ENCODE results near the gene NBAS. TPM values are rescaled to one million over a fixed set of nuclear protein-coding genes. Genes with fewer than 3 reads are reported as not detected.

The NBAS gene
- total RNA-seq, 2 experiments from 2014 or later = 24.4 to 28.8 TPM

DNA sequence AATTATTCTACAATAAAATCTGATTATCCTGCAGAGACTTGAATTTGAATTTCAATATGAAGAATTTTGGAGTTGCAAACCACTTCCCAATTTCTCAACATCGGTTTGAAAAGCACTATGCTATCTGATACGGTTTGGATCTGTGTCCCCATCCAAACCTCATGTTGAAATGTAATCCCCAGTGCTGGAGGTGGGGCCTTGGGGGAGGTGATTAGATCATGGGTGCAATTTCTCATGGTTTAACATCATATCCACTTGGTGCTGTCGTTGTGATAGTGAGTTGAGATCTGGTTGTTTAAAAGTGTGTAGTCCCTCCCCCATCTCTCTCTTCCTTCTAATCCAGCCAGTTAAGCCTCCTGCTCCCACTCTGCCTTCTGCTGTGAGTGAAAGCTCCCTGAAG is 205.7 kb downstream of the NBAS start:
- Histone ChIP-seq H3K4me1 (ENCODE audit: insufficient read depth, low read length, poor library complexity, severe bottlenecking) (no peaks in the 10 kb centered on the region), H3K27ac (ENCODE audit: low read depth, low read length, poor library complexity, severe bottlenecking) (no peak overlapping the region), H4K20me1 (ENCODE audit: insufficient read depth, low read length) (no peaks in the 10 kb centered on the region), H3K9me3 (ENCODE audit: low read length) (no peaks in the 10 kb centered on the region), H3K9me2 (ENCODE audit: insufficient read depth, low read length) (no peaks in the 10 kb centered on the region), H3K36me3 (ENCODE audit: insufficient read depth, low read length) (peaks cover 5% of the 10 kb centered on the region; the same call in 1 of the 2 replicates), H2AFZ (ENCODE audit: low read length) (no peak overlapping the region), H3K4me3 (ENCODE audit: low read depth, low read length, poor library complexity, severe bottlenecking) (no peak overlapping the region), H3K4me2 (ENCODE audit: low read length) (no peak overlapping the region), H3K79me2 (ENCODE audit: insufficient read depth, low read depth, low read length) (no peaks in the 10 kb centered on the region)
- no TSS peak for BruUV-seq (replicated peaks)
- TF ChIP-seq EZH2phosphoT487 (IDR thresholded peaks at IDR 0.05; ENCODE audit: borderline replicate concordance, low read depth, low read length) = no peak
- TF ChIP-seq, protein P1, sequence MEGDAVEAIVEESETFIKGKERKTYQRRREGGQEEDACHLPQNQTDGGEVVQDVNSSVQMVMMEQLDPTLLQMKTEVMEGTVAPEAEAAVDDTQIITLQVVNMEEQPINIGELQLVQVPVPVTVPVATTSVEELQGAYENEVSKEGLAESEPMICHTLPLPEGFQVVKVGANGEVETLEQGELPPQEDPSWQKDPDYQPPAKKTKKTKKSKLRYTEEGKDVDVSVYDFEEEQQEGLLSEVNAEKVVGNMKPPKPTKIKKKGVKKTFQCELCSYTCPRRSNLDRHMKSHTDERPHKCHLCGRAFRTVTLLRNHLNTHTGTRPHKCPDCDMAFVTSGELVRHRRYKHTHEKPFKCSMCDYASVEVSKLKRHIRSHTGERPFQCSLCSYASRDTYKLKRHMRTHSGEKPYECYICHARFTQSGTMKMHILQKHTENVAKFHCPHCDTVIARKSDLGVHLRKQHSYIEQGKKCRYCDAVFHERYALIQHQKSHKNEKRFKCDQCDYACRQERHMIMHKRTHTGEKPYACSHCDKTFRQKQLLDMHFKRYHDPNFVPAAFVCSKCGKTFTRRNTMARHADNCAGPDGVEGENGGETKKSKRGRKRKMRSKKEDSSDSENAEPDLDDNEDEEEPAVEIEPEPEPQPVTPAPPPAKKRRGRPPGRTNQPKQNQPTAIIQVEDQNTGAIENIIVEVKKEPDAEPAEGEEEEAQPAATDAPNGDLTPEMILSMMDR (conservative IDR thresholded peaks at IDR 0.05; ENCODE audit: low read length) = no peak
- CTCF ChIA-PET (ENCODE audit: unreplicated experiment) = no interaction called here
- intact Hi-C loops (cut with micrococcal nuclease; ENCODE audit: unreplicated experiment) = no loop called here
- POLR2A ChIA-PET = no interaction called here
- no peak for DNase-seq (ENCODE audit: low spot score)

DNA sequence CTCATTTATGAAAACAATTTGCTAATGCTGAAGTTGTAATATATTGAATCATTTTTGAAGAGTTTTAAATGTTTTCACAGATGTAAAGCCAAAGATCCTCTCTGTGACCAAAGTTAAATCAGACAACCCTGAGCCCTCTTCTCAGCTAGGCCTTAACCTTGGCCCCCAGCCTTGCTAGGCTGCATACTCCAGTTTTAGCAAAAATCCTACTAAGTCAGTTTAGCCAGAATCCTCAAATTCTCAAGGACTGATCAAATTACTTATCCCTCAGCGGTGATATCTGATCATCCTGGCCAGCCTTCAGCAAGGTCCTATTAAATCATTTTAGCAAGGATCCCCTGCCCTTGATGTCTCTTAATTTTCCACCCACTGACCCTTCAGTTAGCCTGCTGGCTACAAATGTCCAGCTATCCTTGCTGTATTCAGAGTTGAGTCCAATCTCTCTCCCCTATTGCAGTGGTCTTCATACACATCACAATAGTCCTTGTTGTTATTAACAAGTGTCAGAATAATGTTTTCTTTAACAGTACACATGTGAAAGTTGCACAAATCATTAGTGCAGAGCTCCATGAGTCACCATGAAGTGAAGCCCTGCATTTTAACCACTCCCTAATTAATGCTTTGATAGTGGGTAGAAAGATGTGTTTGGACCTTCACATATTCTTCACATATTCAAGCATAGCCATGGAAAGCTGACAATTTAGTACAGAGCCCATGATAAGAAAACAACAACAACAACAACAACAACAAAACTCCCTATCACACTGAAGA is 206.4 kb downstream of the NBAS start:
- CTCF ChIA-PET (ENCODE audit: unreplicated experiment) = no interaction called here
- intact Hi-C loops (cut with micrococcal nuclease; ENCODE audit: unreplicated experiment) = no loop called here
- DNase-seq (ENCODE audit: low spot score) = no peak

More for the DNA sequence above, 206.4 kb downstream of the NBAS start:
- H3K9me3 ChIP-seq (ENCODE audit: low read length) = no peaks in the 10 kb centered on the region
- H2AFZ ChIP-seq (ENCODE audit: low read length) = no peak overlapping the region
- no peaks in the 10 kb centered on the region for H3K4me1 ChIP-seq (ENCODE audit: insufficient read depth, low read length, poor library complexity, severe bottlenecking)
- no peak overlapping the region for H3K27ac ChIP-seq (ENCODE audit: low read depth, low read length, poor library complexity, severe bottlenecking)
- H3K9me2 ChIP-seq (ENCODE audit: insufficient read depth, low read length) = no peaks in the 10 kb centered on the region
- H3K4me3 ChIP-seq (ENCODE audit: low read depth, low read length, poor library complexity, severe bottlenecking) = no peak overlapping the region
- BruUV-seq (replicated peaks) = no TSS peak
- H3K36me3 ChIP-seq (ENCODE audit: insufficient read depth, low read length) = peaks cover 5% of the 10 kb centered on the region; the same call in 1 of the 2 replicates
- POLR2A ChIA-PET = interaction anchor here (0.7 kb wide), 1 partner anchor 172 kb away, joined by 3 read pairs; no protein-coding TSS in a partner anchor
- no peak overlapping the region for H3K4me2 ChIP-seq (ENCODE audit: low read length)
- H4K20me1 ChIP-seq (ENCODE audit: insufficient read depth, low read length) = no peaks in the 10 kb centered on the region
- no peaks in the 10 kb centered on the region for H3K79me2 ChIP-seq (ENCODE audit: insufficient read depth, low read depth, low read length)
- TF ChIP-seq, protein P1 (conservative IDR thresholded peaks at IDR 0.05; ENCODE audit: low read length) = no peak
- TF ChIP-seq EZH2phosphoT487 (IDR thresholded peaks at IDR 0.05; ENCODE audit: borderline replicate concordance, low read depth, low read length) = no peak

Data from OCI-LY7 (cell line).